Heart right ventricle (tissue), 16 donors: ENCODE results near the gene IGF2BP2. TPM values are rescaled to one million over a fixed set of nuclear protein-coding genes. Genes with fewer than 3 reads are reported as not detected.
"Not testable (repeated sequence)": the region's sequence is repeated elsewhere in the genome, so short reads cannot be mapped to it uniquely, and the experiment has no call there.

Source experiments
- ATAC-seq, 8 donors: fragments of 200-7000 bp; cut with Tn5 transposase; one replicate each; pipeline ENCODE4 v1.9.1; 2020; ENCODE audit warnings: mild to moderate bottlenecking in 8 of 8, moderate library complexity in 8 of 8, moderate number of reproducible peaks in 1 of 8
- DNase-seq, 2 donors: peaks; one replicate each; pipeline ENCODE4 v3.0.0-alpha.2; 2020
- H3K27ac ChIP-seq, 10 donors: fragments of 200-600 bp; sonication (generic) in 2 of 10; one replicate each; pipeline versions ENCODE4 v1.5.0 to v1.8.0; 2020 to 2022; ENCODE audit warnings: mild to moderate bottlenecking in 3 of 10
- H3K27me3 ChIP-seq, 7 donors: fragments of 200-600 bp; one replicate each; pipeline ENCODE4 v1.8.0; 2021 to 2022; ENCODE audit warnings: mild to moderate bottlenecking in 2 of 7
- H3K36me3 ChIP-seq, 9 donors: fragments of 200-600 bp; sonication (generic) in 1 of 9; one replicate each; pipeline versions ENCODE4 v1.5.0 to v1.8.0; 2020 to 2022; ENCODE audit warnings: mild to moderate bottlenecking in 2 of 9
- H3K4me1 ChIP-seq, 9 donors: fragments of 200-600 bp; sonication (generic) in 1 of 9; one replicate each; pipeline versions ENCODE4 v1.5.0 to v1.8.0; 2020 to 2022; ENCODE audit warnings: mild to moderate bottlenecking in 4 of 9
- H3K4me3 ChIP-seq, 10 donors: fragments of 200-600 bp; sonication (generic) in 2 of 10; one replicate each; pipeline versions ENCODE4 v1.5.0 to v1.8.0; 2020 to 2022; ENCODE audit warnings: mild to moderate bottlenecking in 7 of 10, moderate library complexity in 2 of 10
- H3K9me3 ChIP-seq, 11 donors: fragments of 200-600 bp in 10 of 11; sonication (generic) in 2 of 11; one replicate each; pipeline versions ENCODE4 v1.5.0 to v1.8.0; 2013 to 2022; ENCODE audit warnings: mild to moderate bottlenecking in 2 of 11, control low read depth in 1 of 11, moderate library complexity in 1 of 11
- CTCF ChIP-seq, 9 donors: fragments of 200-600 bp; sonication (generic) in 2 of 9; IDR thresholded peaks; one replicate each; pipeline versions ENCODE4 v1.5.0 to v1.8.0; 2021 to 2022; ENCODE audit warnings: antibody characterized with exemption in 9 of 9, mild to moderate bottlenecking in 5 of 9, moderate library complexity in 1 of 9
- WGBS, 2 donors: extraction: QIAGEN DNeasy Blood & Tissue Kit; methylation state at CpG; one replicate each; pipeline ENCODE4 v1.1.7; 2013; ENCODE audit warnings: inconsistent platforms in 1 of 2; 5-methylcytosine and 5-hydroxymethylcytosine counted together
- intact Hi-C, 10 donors: fragments of 100-400 bp; cut with DNase I; formaldehyde crosslinking; loops; one replicate each; pipeline versions ENCODE4 v1.11.1 to v1.14.2; 2022
- polyA plus RNA-seq, 2 donors: library from polyadenylated mRNA; stranded (reverse); fragments of 200-250 nt; gene quantifications; one replicate each; pipeline ENCODE4 v1.2.3, GENCODE V29; 2013
- total RNA-seq, 10 donors: library from RNA; stranded (reverse); fragmentation: NEBNext Ultra II Directional in 3 of 10; extraction: Animal tissue kit (Norgen Biotek cat#: 25700) in 3 of 10; gene quantifications; one replicate each; pipeline versions ENCODE4 v1.2.1 to v1.2.4, GENCODE V29; 2021 to 2023
- donor health status: Arrhythmogenic right ventricular cardiomyopathy.
- donor health status: ischemic (EF 13 %, LVEDD 7.1; RV severe dilation, severe dysfunction).
- donor health status: healthy with polysubstance abuse.
- donor health status: DM: no; HTN: yes; CAD: no.
- donor health status: DM: no; HTN: no; CAD: no.
- donor health status: ischemic (EF 25% LVEDD 6.9; RV normal size, moderate dysfunction).
- donor health status: ischemic (EF 25% LVEDD 5.7; RV mildly dilated, moderate dysfunction).
- donor health status: healthy.
- donor health status: DM: yes; HTN: yes; CAD: no.
- donor health status: Ischemic cardiomyopathy.
- donor health status: ischemic (EF 35%, LVEDD 5.7; RV mildly dilated, moderate dysfunction).
- donor health status: nonischemic (EF 11% LVEDD 7.7; RV severe dilation, severe dysfunction).
- donor health status: DM: yes; HTN: yes; CAD: no.
- donor health status: PGD.
- donor health status: ischemic (EF 29% LVEDD 5.4; RV normal size, mild dysfunction).
- donor health status: nonischemic (EF 23%, LVEDD 6.1; RV moderate dilation, normal function).

The IGF2BP2 gene
- total and polyA plus RNA-seq, 12 donors = 9.4 to 17.8 (median 15.4) TPM

DNA sequence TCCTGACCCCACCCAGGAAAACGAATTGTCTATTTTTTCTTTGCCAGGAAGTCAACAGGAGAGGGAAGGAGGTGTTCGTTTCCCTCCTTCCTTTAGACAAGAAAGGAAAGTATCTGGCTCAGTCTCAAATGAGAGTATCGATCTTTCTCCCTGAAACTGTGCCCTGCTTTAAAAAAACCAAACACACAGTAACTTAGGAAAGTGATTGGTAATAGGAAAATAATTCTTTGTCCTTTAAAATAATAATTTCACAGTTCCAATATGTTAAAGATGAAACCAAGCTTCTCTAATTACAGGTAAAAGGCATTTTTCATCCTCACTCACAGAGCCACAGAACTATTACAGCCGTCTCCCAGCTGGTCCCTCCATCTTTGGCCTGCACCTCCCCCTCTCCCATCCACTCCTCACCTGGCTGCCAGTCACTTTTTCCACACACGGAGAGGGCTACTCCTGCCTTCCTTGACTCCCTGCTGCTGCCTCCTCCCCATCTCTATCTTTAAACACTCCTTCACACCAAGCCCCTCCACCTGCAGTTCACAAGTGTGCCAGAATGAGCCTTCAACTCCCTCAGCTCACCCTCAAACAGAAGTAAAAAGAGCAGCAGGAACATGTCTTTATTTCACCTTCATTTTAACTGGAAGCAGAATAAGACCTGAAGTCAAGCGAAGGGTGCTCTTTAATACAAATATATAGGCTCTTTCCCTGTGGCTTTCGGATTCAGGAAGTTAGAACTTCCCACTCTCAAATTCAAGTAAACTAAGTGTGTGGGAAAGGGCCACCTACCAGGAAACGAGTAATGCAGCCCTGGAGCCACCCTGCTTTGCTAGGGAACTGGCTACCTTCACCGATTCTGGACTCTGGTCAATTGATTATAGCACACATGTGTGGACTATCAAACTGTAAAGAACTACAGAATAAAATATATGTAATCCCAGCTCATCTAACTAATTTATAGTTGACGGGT is 122.3 kb downstream of the IGF2BP2 start:
- TF ChIP-seq CTCF (IDR thresholded peaks at IDR 0.05) = no peak
- intact Hi-C loops = no loop called here

GRCh38 chr3:185701611-185702261 is 123.1 kb downstream of the IGF2BP2 start:
- no peak for TF ChIP-seq CTCF (IDR thresholded peaks at IDR 0.05)
- intact Hi-C loops = no loop called here
- Histone ChIP-seq H3K27me3 (no peaks in the 10 kb centered on the region), H3K4me1 (peaks cover 0 to 28% (median 3%) of the 10 kb centered on the region in 9 donors), H3K4me3 (no peak overlapping the region), H3K9me3 (no peaks in the 10 kb centered on the region), H3K36me3 (no peaks in the 10 kb centered on the region), H3K27ac (no peak overlapping the region)
- WGBS, 2 donors = 38 to 48% methylated on average over 10 of the region's 10 CpGs
- ATAC-seq (no peak), DNase-seq (no peak)

More for the DNA sequence above, 122.3 kb downstream of the IGF2BP2 start:
- WGBS, 2 donors = 43 to 49% methylated on average over 10 of the region's 10 CpGs
- Histone ChIP-seq H3K27ac (no peak overlapping the region), H3K4me1 (peaks cover 0 to 28% (median 3%) of the 10 kb centered on the region in 9 donors), H3K27me3 (no peaks in the 10 kb centered on the region), H3K9me3 (no peaks in the 10 kb centered on the region), H3K36me3 (no peaks in the 10 kb centered on the region), H3K4me3 (no peak overlapping the region)
- DNase-seq = no peak
- ATAC-seq = no peak

DNA sequence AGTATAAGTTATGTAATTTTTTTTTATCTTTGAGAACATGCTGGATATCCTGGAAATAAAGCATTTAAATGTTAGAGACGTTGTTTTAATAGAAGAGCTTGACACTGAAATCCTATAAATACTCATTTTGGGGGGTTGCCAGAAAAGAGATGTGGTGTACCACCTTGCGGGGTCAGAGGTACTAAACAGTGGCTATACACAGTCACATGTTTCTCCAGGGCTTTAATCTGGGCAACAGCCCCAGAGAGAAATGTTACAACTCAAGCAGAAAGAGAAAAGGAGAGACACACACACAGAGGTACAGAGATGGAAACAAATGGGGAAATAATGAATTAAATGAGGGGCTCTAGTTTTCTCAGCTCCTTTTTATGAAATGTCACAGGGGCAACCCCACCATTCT is 124.9 kb downstream of the IGF2BP2 start:
- ATAC-seq = peak in 1 of 8 donors; percentile 62

GRCh38 chr3:185697228-185697627 is 127.6 kb downstream of the IGF2BP2 start:
- peaks cover 0 to 18% (median 0%) of the 10 kb centered on the region in 9 donors for H3K4me1 ChIP-seq
- H3K36me3 ChIP-seq, ATAC-seq, H3K4me3 ChIP-seq, H3K27me3 ChIP-seq, DNase-seq, intact Hi-C loops, H3K9me3 ChIP-seq, H3K27ac ChIP-seq: not testable (repeated sequence)
- WGBS, 2 donors = 87 to 91% methylated on average over 7 of the region's 7 CpGs

More for the DNA sequence above, 124.9 kb downstream of the IGF2BP2 start:
- no peaks in the 10 kb centered on the region for H3K9me3 ChIP-seq
- H3K4me3 ChIP-seq = no peak overlapping the region
- H3K27me3 ChIP-seq = no peaks in the 10 kb centered on the region
- H3K36me3 ChIP-seq = no peaks in the 10 kb centered on the region
- H3K27ac ChIP-seq = no peak overlapping the region
- WGBS, 2 donors = 45 to 49% methylated on average over 2 of the region's 2 CpGs
- no peak for DNase-seq
- no peak for TF ChIP-seq CTCF (IDR thresholded peaks at IDR 0.05)
- H3K4me1 ChIP-seq = peaks cover 0 to 28% (median 3%) of the 10 kb centered on the region in 9 donors
- intact Hi-C loops = no loop called here
